Kidney (tissue), 14 donors: ENCODE data around the gene TAAR2. TPM values are rescaled to one million over a fixed set of nuclear protein-coding genes. Genes with fewer than 3 reads are reported as not detected.

Experiments used
- DNase-seq, 5 donors: peaks; one replicate each; pipeline ENCODE4 v3.0.0-alpha.2; 2013 to 2020
- FAIRE-seq: peaks from 2 replicates; lab custom pipeline; 2012; peaks lifted over from hg19 to GRCh38; lab: Jason Lieb, UNC
- H3K27ac ChIP-seq, 2 donors: one replicate each; pipeline ENCODE4 v1.7.0; 2013; ENCODE audit warnings: low read depth in 2 of 2, low read length in 2 of 2, inconsistent platforms in 1 of 2
- H3K27me3 ChIP-seq: one replicate; pipeline ENCODE4 v1.7.1; 2013; ENCODE audit warnings: low read length, inconsistent platforms; ENCODE audit not compliant: control insufficient read depth, insufficient read depth
- H3K36me3 ChIP-seq, 3 donors: one replicate each; pipeline versions ENCODE4 v1.7.0 to v1.7.1; 2013; ENCODE audit warnings: low read length in 3 of 3, control low read depth in 1 of 3, inconsistent platforms in 1 of 3; ENCODE audit not compliant: insufficient read depth in 3 of 3, control insufficient read depth in 2 of 3
- H3K4me1 ChIP-seq, 3 donors: one replicate each; pipeline versions ENCODE4 v1.7.0 to v1.7.1; 2013; ENCODE audit warnings: low read length in 3 of 3, inconsistent platforms in 1 of 3, low read depth in 1 of 3; ENCODE audit not compliant: control insufficient read depth in 2 of 3, insufficient read depth in 2 of 3
- H3K4me3 ChIP-seq, 3 donors: one replicate each; pipeline versions ENCODE4 v1.7.0 to v1.8.1; 2013; ENCODE audit warnings: low read length in 3 of 3, control low read depth in 1 of 3, inconsistent platforms in 1 of 3
- H3K9ac ChIP-seq, 3 donors: one replicate each; pipeline versions ENCODE4 v1.7.0 to v1.7.1; 2013; ENCODE audit warnings: low read length in 3 of 3, control low read depth in 1 of 3, inconsistent platforms in 1 of 3
- H3K9me3 ChIP-seq, 3 donors: one replicate each; pipeline versions ENCODE4 v1.7.0 to v1.7.1; 2013; ENCODE audit warnings: low read length in 3 of 3, control low read depth in 1 of 3, inconsistent platforms in 1 of 3; ENCODE audit not compliant: control insufficient read depth in 2 of 3, insufficient read depth in 1 of 3
- CTCF ChIP-seq: IDR thresholded peaks from 3 replicates; pipeline ENCODE4 v1.5.1; 2012; ENCODE audit warnings: mild to moderate bottlenecking, moderate library complexity, borderline replicate concordance; ENCODE audit not compliant: insufficient read depth; ENCODE audit errors: extremely low read depth
- intact Hi-C: fragments of 100-400 bp; cut with DNase I; formaldehyde crosslinking; loops from one replicate; pipeline ENCODE4 v1.11.1; 2022
- polyA plus RNA-seq: library from polyadenylated mRNA; stranded (reverse); fragments of 350-450 nt; fragmentation: Illumina TruSeq; extraction: RNeasy Lipid Tissue Mini Kit (QIAGEN cat#74804); gene quantifications from one replicate; pipeline ENCODE4 v1.2.3, GENCODE V29; 2014; ENCODE audit warnings: low read depth, low replicate concordance; ENCODE audit not compliant: insufficient read depth
- total RNA-seq: library from RNA; stranded (reverse); fragmentation: NEBNext Ultra II Directional; extraction: Animal tissue kit (Norgen Biotek cat#: 25700); gene quantifications from one replicate; pipeline ENCODE4 v1.2.1, GENCODE V29; 2021
- donor health status: control.
- donor health status: control.
- donor health status: control.
- donor health status: control.
- donor health status: control.
- donor health status: DM: yes; HTN: yes; CAD: no.
- donor health status: Normal renal cell carcinoma (clear cell type).

Gene TAAR2
- total and polyA plus RNA-seq, 2 donors from 2014 or later = not detected

- peak; percentile 90 for FAIRE-seq
- intact Hi-C loops = no loop called here
- peak in 2 of 5 donors; percentile 40 to 49 for DNase-seq
Measured at GRCh38 chr6:132669690-132670291, 45.7 kb upstream of the TAAR2 start.

GRCh38 chr6:132666118-132666517 is 42.0 kb upstream of the TAAR2 start:
- H3K4me1 ChIP-seq = peaks cover 0 to 2% (median 0%) of the 10 kb centered on the region in 3 donors
- no peaks in the 10 kb centered on the region for H3K36me3 ChIP-seq
- DNase-seq (no peak), FAIRE-seq (no peak)
- TF ChIP-seq CTCF = no peak
- H3K4me3 ChIP-seq = no peak overlapping the region
- no peak overlapping the region for H3K27ac ChIP-seq
- H3K9me3 ChIP-seq = no peaks in the 10 kb centered on the region
- no peak overlapping the region for H3K9ac ChIP-seq
- H3K27me3 ChIP-seq = no peaks in the 10 kb centered on the region
- intact Hi-C loops = no loop called here

More at GRCh38 chr6:132669690-132670291, 45.7 kb upstream of the TAAR2 start:
- H3K27ac ChIP-seq = no peak overlapping the region
- H3K9ac ChIP-seq = no peak overlapping the region
- no peaks in the 10 kb centered on the region for H3K36me3 ChIP-seq
- no peak overlapping the region for H3K4me3 ChIP-seq
- H3K4me1 ChIP-seq = peaks cover 0 to 2% (median 0%) of the 10 kb centered on the region in 3 donors
- no peaks in the 10 kb centered on the region for H3K27me3 ChIP-seq
- H3K9me3 ChIP-seq = no peaks in the 10 kb centered on the region
- peak; percentile 37 for TF ChIP-seq CTCF

- no peaks in the 10 kb centered on the region for H3K9me3 ChIP-seq
- no peak overlapping the region for H3K27ac ChIP-seq
- no peaks in the 10 kb centered on the region for H3K36me3 ChIP-seq
- H3K9ac ChIP-seq = no peak overlapping the region
- intact Hi-C loops = no loop called here
- no peak for DNase-seq
- H3K4me1 ChIP-seq = no peaks in the 10 kb centered on the region
- no peak for TF ChIP-seq CTCF
- H3K4me3 ChIP-seq = no peak overlapping the region
- H3K27me3 ChIP-seq = no peaks in the 10 kb centered on the region
- FAIRE-seq = no peak
Measured at GRCh38 chr6:132664309-132665034, 40.4 kb upstream of the TAAR2 start.
